AG10803 (cell line): ENCODE results near the gene MPZL2.

Experiments used
- DNase-seq: peaks from one replicate; pipeline ENCODE4 v3.0.0; 2010; ENCODE audit warnings: low read depth
- H3K4me3 ChIP-seq: 2 replicates; pipeline ENCODE4 v1.5.1; 2011; ENCODE audit warnings: mild to moderate bottlenecking, low read length, control low read depth
- TF ChIP-seq, protein P1 (sequence below): conservative IDR thresholded peaks from 2 replicates; pipeline ENCODE4 v1.5.1; 2011; ENCODE audit warnings: mild to moderate bottlenecking, low read length, control low read depth, inconsistent platforms

The MPZL2 gene

DNA sequence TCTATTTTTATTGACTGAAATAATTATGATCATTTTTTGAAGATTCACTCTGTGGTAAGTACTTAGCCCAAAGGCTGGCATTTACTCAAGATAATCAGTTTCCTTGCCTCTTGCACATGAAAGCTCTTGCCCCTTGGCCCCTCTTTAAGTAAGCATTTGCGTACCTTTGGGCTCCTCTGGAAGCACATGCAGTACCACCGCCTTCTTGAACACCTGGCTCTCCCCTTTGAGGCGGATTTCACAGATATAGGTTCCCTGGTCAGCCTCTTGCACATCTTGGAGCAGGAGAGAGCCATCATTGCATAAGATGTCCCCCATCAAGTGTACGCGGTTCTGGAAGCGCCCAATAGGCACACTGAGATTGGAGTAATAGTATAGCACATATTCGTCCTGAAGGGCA, 53.8 kb downstream of the MPZL2 start:
- DNase-seq, result no peak
- TF ChIP-seq, protein P1, sequence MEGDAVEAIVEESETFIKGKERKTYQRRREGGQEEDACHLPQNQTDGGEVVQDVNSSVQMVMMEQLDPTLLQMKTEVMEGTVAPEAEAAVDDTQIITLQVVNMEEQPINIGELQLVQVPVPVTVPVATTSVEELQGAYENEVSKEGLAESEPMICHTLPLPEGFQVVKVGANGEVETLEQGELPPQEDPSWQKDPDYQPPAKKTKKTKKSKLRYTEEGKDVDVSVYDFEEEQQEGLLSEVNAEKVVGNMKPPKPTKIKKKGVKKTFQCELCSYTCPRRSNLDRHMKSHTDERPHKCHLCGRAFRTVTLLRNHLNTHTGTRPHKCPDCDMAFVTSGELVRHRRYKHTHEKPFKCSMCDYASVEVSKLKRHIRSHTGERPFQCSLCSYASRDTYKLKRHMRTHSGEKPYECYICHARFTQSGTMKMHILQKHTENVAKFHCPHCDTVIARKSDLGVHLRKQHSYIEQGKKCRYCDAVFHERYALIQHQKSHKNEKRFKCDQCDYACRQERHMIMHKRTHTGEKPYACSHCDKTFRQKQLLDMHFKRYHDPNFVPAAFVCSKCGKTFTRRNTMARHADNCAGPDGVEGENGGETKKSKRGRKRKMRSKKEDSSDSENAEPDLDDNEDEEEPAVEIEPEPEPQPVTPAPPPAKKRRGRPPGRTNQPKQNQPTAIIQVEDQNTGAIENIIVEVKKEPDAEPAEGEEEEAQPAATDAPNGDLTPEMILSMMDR, result no peak
- H3K4me3 ChIP-seq, result no peak overlapping the region

- H3K4me3 ChIP-seq, result no peak overlapping the region
- no peak for DNase-seq
- TF ChIP-seq, protein P1, result no peak
Observed at GRCh38 chr11:118209033-118209432, 55.1 kb downstream of the MPZL2 start.

- TF ChIP-seq, protein P1, result no peak
- no peak for DNase-seq
- H3K4me3 ChIP-seq, result no peak overlapping the region
Observed at GRCh38 chr11:118207079-118207478, 57.0 kb downstream of the MPZL2 start.

DNA sequence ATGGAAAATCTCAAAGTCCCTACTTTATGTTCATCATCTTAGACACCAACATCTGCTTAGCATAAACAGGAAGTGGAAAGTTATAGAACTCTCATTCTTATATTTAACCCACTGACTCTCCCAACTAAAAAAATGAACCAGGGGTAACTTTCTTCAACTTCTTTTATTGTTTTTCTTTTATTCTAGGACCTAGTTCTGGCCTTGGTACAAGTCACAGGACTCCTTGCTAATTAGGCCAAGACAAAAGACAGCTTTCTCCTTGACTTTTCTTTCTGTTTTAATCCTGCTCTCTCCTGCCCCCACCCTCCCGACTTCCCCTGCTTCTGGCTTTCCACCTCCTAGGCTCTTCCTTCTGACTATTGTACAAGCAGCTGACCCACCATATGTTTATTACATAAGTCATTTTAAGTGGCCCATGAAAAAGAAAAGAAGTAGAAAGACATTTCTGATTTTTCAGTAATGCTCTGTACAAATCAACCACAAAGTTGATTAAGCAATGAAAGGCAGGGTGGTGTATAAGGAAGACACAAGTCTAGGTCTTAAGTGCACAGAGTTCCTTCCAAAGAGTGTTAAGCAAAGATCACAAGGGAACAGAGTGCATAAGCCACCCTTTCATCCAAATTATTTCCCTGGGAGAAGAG, 57.6 kb downstream of the MPZL2 start:
- no peak for DNase-seq
- TF ChIP-seq, protein P1, result no peak
- H3K4me3 ChIP-seq, result no peak overlapping the region

DNA sequence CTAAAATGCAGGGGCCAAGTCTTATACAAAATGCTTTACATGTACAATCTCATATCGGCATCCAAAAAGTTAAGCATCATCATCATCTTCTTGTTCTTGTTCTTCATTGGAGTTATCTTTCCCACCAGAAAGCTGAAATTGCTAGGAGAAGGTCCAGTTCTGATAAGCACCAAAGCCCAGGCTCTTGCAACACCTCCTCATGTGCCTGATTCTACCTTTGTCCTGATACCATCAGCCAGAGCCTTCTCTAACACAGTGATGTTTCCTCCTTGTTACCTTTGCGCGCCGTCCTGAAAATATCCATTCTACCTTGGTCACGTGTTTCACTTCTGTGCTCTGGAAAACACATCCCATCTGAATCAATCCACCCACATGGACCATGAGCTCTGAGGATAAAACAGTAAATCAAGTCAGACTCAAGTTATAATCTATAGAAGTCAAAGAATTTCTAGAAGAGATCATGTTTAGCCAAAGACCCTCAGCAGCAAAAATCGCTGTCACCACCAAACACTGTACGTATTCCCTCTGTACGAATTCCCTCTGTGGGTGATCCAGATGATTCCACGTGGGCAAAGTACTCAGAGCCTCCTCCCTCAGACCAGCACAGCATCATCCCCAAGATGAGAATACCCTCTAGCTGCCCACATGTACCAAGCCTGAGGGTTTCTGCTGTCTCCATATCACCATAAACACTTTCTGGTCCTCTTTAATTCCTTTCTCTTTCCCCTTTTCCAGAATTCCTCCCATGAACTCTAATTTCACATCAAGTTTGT, 58.3 kb downstream of the MPZL2 start:
- no peak for DNase-seq
- H3K4me3 ChIP-seq, result no peak overlapping the region
- TF ChIP-seq, protein P1, result no peak
